ENCODE measurements around the gene ARMC5. TPM values are rescaled to one million over a fixed set of nuclear protein-coding genes. Genes with fewer than 3 reads are reported as not detected.

Gene ARMC5
- total and polyA plus RNA-seq, 9 of the 15 experiments (the other 6 are each of a cell fraction or from before 2014, with no cell fraction given): 0.11 to 13.5 (median 2.1) TPM

GRCh38 chr16:31458073-31458843 is 1.0 kb upstream of the ARMC5 start (continued):
- peak; percentile 67; the same call in 1 of the 2 replicates for TF ChIP-seq ZBTB1 (CRISPR knock-in tag; IDR thresholded peaks at IDR 0.05; ENCODE audit: borderline replicate concordance, low read depth)

- Histone ChIP-seq H3K27ac (ENCODE audit: extremely low read depth, low read depth, low read length) (peak overlapping the region; percentile 99), H3K27me3 (ENCODE audit: control insufficient read depth in 2 of 2, insufficient read depth in 2 of 2, low read length in 2 of 2) (no peaks in the 10 kb centered on the region), H3K79me2 (ENCODE audit: control insufficient read depth, insufficient read depth, low read length) (peaks cover 54% of the 10 kb centered on the region), H4K20me1 (replicated peaks; ENCODE audit: control insufficient read depth, insufficient read depth, low read length) (peaks cover 4% of the 10 kb centered on the region), H3K36me3 (ENCODE audit: control insufficient read depth, insufficient read depth, low read length) (peaks cover 53% of the 10 kb centered on the region; the same call in 2 of the 3 replicates), H3K4me3 (peak overlapping the region; percentile 83), H2AFZ (ENCODE audit: low read depth, low read length) (peak overlapping the region; percentile 99), H3K9me1 (ENCODE audit: control insufficient read depth, insufficient read depth, low read length) (no peaks in the 10 kb centered on the region), H3K9me3 (replicated peaks; ENCODE audit: control insufficient read depth, insufficient read depth, low read depth, low read length) (no peaks in the 10 kb centered on the region), H3K4me1 (replicated peaks in 1 of 2; ENCODE audit: control insufficient read depth in 2 of 2, insufficient read depth in 2 of 2, low read length in 2 of 2) (peaks cover 24 to 50% of the 10 kb centered on the region in 2 experiments), H3K9ac (ENCODE audit: insufficient read depth in 1 of 2, low read depth in 2 of 2, low read length in 2 of 2) (peak overlapping the region; percentile 98 to 100), H3K4me2 (ENCODE audit: insufficient read depth, low read length) (peak overlapping the region; percentile 97)
- peak; percentile 82 for ATAC-seq
- ChIA-PET POLR2A (interaction anchor here (0.6 to 1.9 kb wide), 17 partner anchors 8 to 901 kb away, joined by 3 to 15 read pairs (median 4); partner anchors contain the start of genes FUS and RUSF1), CTCF (ENCODE audit: low intra/inter-chr PET ratio) (interaction anchor here (0.6 to 1.0 kb wide), 5 partner anchors 237 to 459 kb away, joined by 3 to 4 read pairs (median 3); no protein-coding TSS in a partner anchor)
- DNase-seq (ENCODE audit: extremely low read depth in 1 of 4, low spot score in 3 of 4): peak; percentile 95 to 99 (median 96)
- BruUV-seq (replicated peaks): no TSS peak
- intact Hi-C loops (cut with micrococcal nuclease) (loop anchor here (5.0 to 10.0 kb wide), 3 partner anchors 47 to 505 kb away; partner anchors contain the start of genes RUSF1 and SETD1A), in situ Hi-C loops (cut with MboI) (loop anchor here (10.0 kb wide), 1 partner anchor 235 kb away; no protein-coding TSS in a partner anchor)
- FAIRE-seq: peak; percentile 98
- under 1% methylated on average over 45 of the region's 61 CpGs for WGBS (ENCODE audit: insufficient coverage, low coverage, missing lambda C conversion rate)
- TF ChIP-seq SREBF2 (CRISPR knock-in tag; IDR thresholded peaks at IDR 0.05) (no peak), ZNF277 (CRISPR knock-in tag; IDR thresholded peaks at IDR 0.05; ENCODE audit: borderline replicate concordance) (no peak), FOSL1 (tag; conservative IDR thresholded peaks at IDR 0.05) (0 out of 2 replicates have a peak, but pooled peaks have one; percentile 13), ZNF12 (CRISPR knock-in tag; IDR thresholded peaks at IDR 0.05) (no peak), SRSF3 (IDR thresholded peaks at IDR 0.05; ENCODE audit: insufficient read depth, low read length) (no peak), XRCC4 (IDR thresholded peaks at IDR 0.05; ENCODE audit: extremely low read depth, insufficient read depth, insufficient read length) (no peak), MAFK (IDR thresholded peaks at IDR 0.05; ENCODE audit: low read length) (0 out of 2 replicates have a peak, but pooled peaks have one; percentile 13), CREB3L1 (IDR thresholded peaks at IDR 0.05; ENCODE audit: borderline replicate concordance, low read depth) (peak; percentile 11; the same call in 1 of the 2 replicates), CTBP1 (IDR thresholded peaks at IDR 0.05; ENCODE audit: borderline replicate concordance) (no peak; the same call in 1 of the 2 replicates), ZBTB2 (IDR thresholded peaks at IDR 0.05) (peak; percentile 94), ZNF3 (CRISPR knock-in tag; IDR thresholded peaks at IDR 0.05) (no peak), KAT2B (IDR thresholded peaks at IDR 0.05; ENCODE audit: low read depth, low read length) (no peak)
Measured at GRCh38 chr16:31459687-31460581, 633 bp downstream of the ARMC5 start.
